Renal cortical epithelial cell (primary cell): ENCODE measurements around the gene LIN7A. TPM values are rescaled to one million over a fixed set of nuclear protein-coding genes. Genes with fewer than 3 reads are reported as not detected.
A peak's percentile ranks its signal among the peaks of the same experiment; 100 is the strongest.
"Not testable (repeated sequence)": the region's sequence is repeated elsewhere in the genome, so short reads cannot be mapped to it uniquely, and the experiment has no call there.

ENCODE experiments used
- DNase-seq: peaks from one replicate; pipeline ENCODE4 v3.0.0-alpha.2; 2011; ENCODE audit warnings: low read depth
- total RNA-seq: library from RNA; depleted of rRNA; stranded (reverse); fragments of >200 nt; gene quantifications from 2 replicates; pipeline ENCODE4 v1.2.3, GENCODE V29; 2014

LIN7A gene
- total RNA-seq, 1 donor from 2014 or later = 11.2 TPM

GRCh38 chr12:80920006-80920405 lies 17.7 kb downstream of the LIN7A start:
- no peak for DNase-seq

GRCh38 chr12:80917651-80918050 lies 20.1 kb downstream of the LIN7A start:
- no peak for DNase-seq

- no peak for DNase-seq
These were observed 24.6 kb downstream of the LIN7A start for GRCh38 chr12:80912901-80913770.

- no peak for DNase-seq
These were observed 28.4 kb downstream of the LIN7A start for GRCh38 chr12:80909370-80909769.

- no peak for DNase-seq
These were observed 35.0 kb downstream of the LIN7A start for GRCh38 chr12:80902711-80903110.

- no peak for DNase-seq
These were observed 36.1 kb downstream of the LIN7A start for GRCh38 chr12:80901661-80902060.

GRCh38 chr12:80895240-80895639 lies 42.5 kb downstream of the LIN7A start:
- DNase-seq = no peak

- no peak for DNase-seq
These were observed 43.6 kb downstream of the LIN7A start for GRCh38 chr12:80894179-80894578.

- DNase-seq = peak; percentile 11
These were observed 44.9 kb downstream of the LIN7A start for GRCh38 chr12:80892597-80893445.

- no peak for DNase-seq
These were observed 53.1 kb downstream of the LIN7A start for GRCh38 chr12:80884651-80885050.

GRCh38 chr12:80881106-80881505 lies 56.6 kb downstream of the LIN7A start:
- no peak for DNase-seq

- not testable (repeated sequence) for DNase-seq
These were observed 59.3 kb downstream of the LIN7A start for GRCh38 chr12:80878452-80878851.

- no peak for DNase-seq
These were observed 59.9 kb downstream of the LIN7A start for GRCh38 chr12:80877721-80878265.

GRCh38 chr12:80872053-80872452 lies 65.7 kb downstream of the LIN7A start:
- DNase-seq = no peak

GRCh38 chr12:80869264-80869663 lies 68.5 kb downstream of the LIN7A start:
- no peak for DNase-seq

GRCh38 chr12:80868576-80868975 lies 69.2 kb downstream of the LIN7A start:
- DNase-seq = peak; percentile 36

- DNase-seq = no peak
These were observed 69.8 kb downstream of the LIN7A start for GRCh38 chr12:80867941-80868340.

- no peak for DNase-seq
These were observed 73.5 kb downstream of the LIN7A start for GRCh38 chr12:80864046-80864735.

- DNase-seq = no peak
These were observed 75.2 kb downstream of the LIN7A start for GRCh38 chr12:80862531-80862930.

- DNase-seq = peak; percentile 13
These were observed 75.9 kb downstream of the LIN7A start for GRCh38 chr12:80861641-80862378.

GRCh38 chr12:80860928-80861327 lies 76.8 kb downstream of the LIN7A start:
- no peak for DNase-seq
